HEK293 (cell line): Measurements from ENCODE around the gene GRID2.

ENCODE experiments used
- CTCF ChIA-PET: fragments of 350-600 bp; formaldehyde crosslinking; extraction: SDS; loops from one replicate; lab custom pipeline; 2021; ENCODE audit warnings: antibody characterized with exemption; lab: Yijun Ruan, JAX
- POLR2A ChIA-PET: fragments of 300-600 bp; formaldehyde crosslinking; extraction: SDS; loops from one replicate; lab custom pipeline; 2020; ENCODE audit warnings: antibody characterized with exemption, inconsistent platforms; lab: Yijun Ruan, JAX
- H3K27ac ChIP-seq: fragments of 200-500 bp; sonication (Bioruptor generic); 2 replicates; pipeline ENCODE4 v1.5.1; 2014; ENCODE audit warnings: low read depth, low read length, control low read depth, inconsistent platforms; ENCODE audit errors: extremely low read depth
- H3K36me3 ChIP-seq, 2 experiments: fragments of 200-500 bp in 1 of 2; sonication (Bioruptor generic) in 1 of 2; 1 replicate in 1 of 2; 2 replicates in 1 of 2; pipeline ENCODE4 v1.5.1; 2014 to 2017; ENCODE audit warnings: inconsistent platforms in 2 of 2, low read length in 2 of 2; ENCODE audit not compliant: control insufficient read depth in 2 of 2, insufficient read depth in 1 of 2
- H3K4me1 ChIP-seq: fragments of 200-500 bp; sonication (Bioruptor generic); 2 replicates; pipeline ENCODE4 v1.5.1; 2014; ENCODE audit warnings: mild to moderate bottlenecking, low read length, inconsistent platforms; ENCODE audit not compliant: control insufficient read depth, insufficient read depth
- H3K4me3 ChIP-seq: 2 replicates; pipeline ENCODE4 v1.5.1; 2011; ENCODE audit warnings: low read depth, mild to moderate bottlenecking, control low read depth, low read length, moderate library complexity
- H3K9me3 ChIP-seq: fragments of 200-500 bp; sonication (Bioruptor generic); 2 replicates; pipeline ENCODE4 v1.5.1; 2014; ENCODE audit warnings: low read depth, low read length, inconsistent platforms; ENCODE audit not compliant: control insufficient read depth, insufficient read depth
- FEZF1 ChIP-seq: fragments of 450-650 bp; formaldehyde crosslinking; IDR thresholded peaks from 2 replicates; pipeline ENCODE4 v1.5.1; 2016; ENCODE audit warnings: missing biosample characterization, missing genetic modification characterization
- OVOL3 ChIP-seq: fragments of 450-650 bp; formaldehyde crosslinking; IDR thresholded peaks from 2 replicates; pipeline ENCODE4 v1.5.1; 2016; ENCODE audit warnings: missing biosample characterization, missing genetic modification characterization
- SP2 ChIP-seq: fragments of 450-650 bp; formaldehyde crosslinking; IDR thresholded peaks from 2 replicates; pipeline ENCODE4 v1.5.1; 2016; ENCODE audit warnings: missing biosample characterization, missing genetic modification characterization
- SP7 ChIP-seq: fragments of 450-650 bp; formaldehyde crosslinking; IDR thresholded peaks from 2 replicates; pipeline ENCODE4 v1.5.1; 2016; ENCODE audit warnings: missing biosample characterization, missing genetic modification characterization
- ZBTB20 ChIP-seq: fragments of 450-650 bp; formaldehyde crosslinking; IDR thresholded peaks from 2 replicates; pipeline ENCODE4 v1.5.1; 2016; ENCODE audit warnings: missing biosample characterization, missing genetic modification characterization
- ZFP37 ChIP-seq: fragments of 450-650 bp; formaldehyde crosslinking; IDR thresholded peaks from 2 replicates; pipeline ENCODE4 v1.5.1; 2016; ENCODE audit warnings: missing biosample characterization, missing genetic modification characterization
- ZFP69B ChIP-seq: fragments of 450-650 bp; formaldehyde crosslinking; IDR thresholded peaks from 2 replicates; pipeline ENCODE4 v1.5.1; 2016; ENCODE audit warnings: missing biosample characterization, missing genetic modification characterization
- ZNF112 ChIP-seq: fragments of 450-650 bp; formaldehyde crosslinking; IDR thresholded peaks from 2 replicates; pipeline ENCODE4 v1.5.0; 2017; ENCODE audit warnings: missing biosample characterization, missing genetic modification characterization
- ZNF146 ChIP-seq: fragments of 450-650 bp; formaldehyde crosslinking; IDR thresholded peaks from 2 replicates; pipeline ENCODE4 v1.5.1; 2016; ENCODE audit warnings: missing biosample characterization, missing genetic modification characterization
- ZNF169 ChIP-seq: fragments of 450-650 bp; formaldehyde crosslinking; IDR thresholded peaks from 2 replicates; pipeline ENCODE4 v1.5.1; 2016; ENCODE audit warnings: missing biosample characterization, missing genetic modification characterization
- ZNF211 ChIP-seq: fragments of 450-650 bp; formaldehyde crosslinking; IDR thresholded peaks from 2 replicates; pipeline ENCODE4 v1.5.1; 2016; ENCODE audit warnings: low read depth, missing biosample characterization, missing genetic modification characterization
- ZNF23 ChIP-seq: fragments of 450-650 bp; formaldehyde crosslinking; IDR thresholded peaks from 2 replicates; pipeline ENCODE4 v1.5.1; 2016; ENCODE audit warnings: missing biosample characterization, missing genetic modification characterization, borderline replicate concordance
- ZNF404 ChIP-seq: fragments of 450-650 bp; formaldehyde crosslinking; IDR thresholded peaks from 2 replicates; pipeline ENCODE4 v1.5.1; 2017; ENCODE audit warnings: missing biosample characterization, missing genetic modification characterization
- ZNF488 ChIP-seq: fragments of 450-650 bp; formaldehyde crosslinking; IDR thresholded peaks from 2 replicates; pipeline ENCODE4 v1.5.1; 2016; ENCODE audit warnings: missing biosample characterization, missing genetic modification characterization
- ZSCAN30 ChIP-seq: fragments of 450-650 bp; IDR thresholded peaks from 2 replicates; pipeline ENCODE4 v1.5.1; 2018; ENCODE audit warnings: missing biosample characterization, mild to moderate bottlenecking, missing genetic modification characterization, moderate library complexity
- ZXDB ChIP-seq: fragments of 450-650 bp; formaldehyde crosslinking; IDR thresholded peaks from 2 replicates; pipeline ENCODE4 v1.5.1; 2016; ENCODE audit warnings: missing biosample characterization, missing genetic modification characterization
- TF ChIP-seq, protein P1 (sequence below): fragments of 450-650 bp; formaldehyde crosslinking; IDR thresholded peaks from 2 replicates; pipeline ENCODE4 v1.5.1; 2016; ENCODE audit warnings: missing biosample characterization, missing genetic modification characterization
- TF ChIP-seq, protein P2 (sequence below): fragments of 450-650 bp; formaldehyde crosslinking; IDR thresholded peaks from 2 replicates; pipeline ENCODE4 v1.5.1; 2016; ENCODE audit warnings: missing biosample characterization, missing genetic modification characterization
- TF ChIP-seq, protein P3 (sequence below): fragments of 450-650 bp; formaldehyde crosslinking; IDR thresholded peaks from 2 replicates; pipeline ENCODE4 v1.5.1; 2017; ENCODE audit warnings: missing biosample characterization, missing genetic modification characterization

The GRID2 gene

GRCh38 chr4:93759506-93759905, 1455.7 kb downstream of the GRID2 start (continued):
- TF ChIP-seq, protein P1, sequence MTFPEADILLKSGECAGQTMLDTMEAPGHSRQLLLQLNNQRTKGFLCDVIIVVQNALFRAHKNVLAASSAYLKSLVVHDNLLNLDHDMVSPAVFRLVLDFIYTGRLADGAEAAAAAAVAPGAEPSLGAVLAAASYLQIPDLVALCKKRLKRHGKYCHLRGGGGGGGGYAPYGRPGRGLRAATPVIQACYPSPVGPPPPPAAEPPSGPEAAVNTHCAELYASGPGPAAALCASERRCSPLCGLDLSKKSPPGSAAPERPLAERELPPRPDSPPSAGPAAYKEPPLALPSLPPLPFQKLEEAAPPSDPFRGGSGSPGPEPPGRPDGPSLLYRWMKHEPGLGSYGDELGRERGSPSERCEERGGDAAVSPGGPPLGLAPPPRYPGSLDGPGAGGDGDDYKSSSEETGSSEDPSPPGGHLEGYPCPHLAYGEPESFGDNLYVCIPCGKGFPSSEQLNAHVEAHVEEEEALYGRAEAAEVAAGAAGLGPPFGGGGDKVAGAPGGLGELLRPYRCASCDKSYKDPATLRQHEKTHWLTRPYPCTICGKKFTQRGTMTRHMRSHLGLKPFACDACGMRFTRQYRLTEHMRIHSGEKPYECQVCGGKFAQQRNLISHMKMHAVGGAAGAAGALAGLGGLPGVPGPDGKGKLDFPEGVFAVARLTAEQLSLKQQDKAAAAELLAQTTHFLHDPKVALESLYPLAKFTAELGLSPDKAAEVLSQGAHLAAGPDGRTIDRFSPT (tag by site-specific recombination), result no peak
- no peak for TF ChIP-seq FEZF1 (tag by site-specific recombination)
- no peak for TF ChIP-seq ZFP69B (tag by site-specific recombination)
- no peak for TF ChIP-seq ZNF146 (tag by site-specific recombination)
- TF ChIP-seq SP7 (tag by site-specific recombination), result no peak

DNA sequence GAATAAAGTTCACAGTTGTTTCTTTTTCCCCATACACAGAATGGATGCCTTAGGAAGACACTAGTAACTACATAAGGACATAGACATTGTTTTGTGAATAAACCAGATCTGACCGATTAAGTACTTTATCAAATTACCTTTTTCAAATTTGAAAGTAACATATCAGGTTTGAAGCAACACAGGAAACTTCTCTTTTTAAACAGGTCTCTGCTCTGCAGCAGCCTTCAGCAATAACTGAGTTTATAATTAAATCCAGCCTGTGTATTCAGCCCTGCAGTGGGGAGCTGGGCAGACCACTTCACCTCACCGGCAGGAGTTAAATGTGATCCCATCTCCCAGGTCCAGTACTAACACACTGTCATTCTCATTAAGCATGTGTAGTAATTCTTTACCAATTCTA, 1456.5 kb downstream of the GRID2 start:
- no peaks in the 10 kb centered on the region for H3K4me1 ChIP-seq
- no peaks in the 10 kb centered on the region for H3K36me3 ChIP-seq
- CTCF ChIA-PET, result no interaction called here
- no peaks in the 10 kb centered on the region for H3K9me3 ChIP-seq
- no peak overlapping the region for H3K4me3 ChIP-seq
- POLR2A ChIA-PET, result no interaction called here
- H3K27ac ChIP-seq, result no peak overlapping the region
- TF ChIP-seq ZNF404 (tag by site-specific recombination) (no peak), SP2 (tag by site-specific recombination) (no peak), ZNF211 (tag by site-specific recombination) (no peak), ZNF169 (tag by site-specific recombination) (no peak), ZXDB (tag by site-specific recombination) (no peak), ZSCAN30 (tag by site-specific recombination) (no peak), OVOL3 (tag by site-specific recombination) (no peak)

DNA sequence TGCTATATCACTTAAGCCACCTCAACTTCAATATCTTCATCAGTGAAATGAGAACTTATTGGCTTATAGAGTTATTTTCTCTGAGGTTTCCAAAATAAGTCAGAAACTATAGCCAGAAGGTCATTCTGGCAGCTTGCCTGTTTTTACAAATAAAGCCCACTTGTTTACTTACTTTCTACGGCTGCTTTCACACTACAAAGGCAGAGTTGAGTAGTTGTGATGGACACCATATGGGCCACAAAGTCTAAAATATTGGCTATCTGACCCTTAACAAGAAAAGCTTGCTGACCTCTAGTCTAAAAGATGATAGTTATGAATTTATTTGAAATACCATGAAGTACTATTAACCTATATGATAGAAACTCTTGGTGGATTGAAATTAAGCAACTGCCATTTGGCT, 1457.5 kb downstream of the GRID2 start:
- Histone ChIP-seq H3K9me3 (no peaks in the 10 kb centered on the region), H3K4me1 (no peaks in the 10 kb centered on the region), H3K36me3 (no peaks in the 10 kb centered on the region), H3K4me3 (no peak overlapping the region), H3K27ac (no peak overlapping the region)
- TF ChIP-seq ZBTB20 (no peak), ZNF23 (tag by site-specific recombination) (no peak), ZFP37 (tag by site-specific recombination) (no peak), ZNF112 (tag by site-specific recombination) (no peak), ZNF488 (no peak)
- TF ChIP-seq, protein P2, sequence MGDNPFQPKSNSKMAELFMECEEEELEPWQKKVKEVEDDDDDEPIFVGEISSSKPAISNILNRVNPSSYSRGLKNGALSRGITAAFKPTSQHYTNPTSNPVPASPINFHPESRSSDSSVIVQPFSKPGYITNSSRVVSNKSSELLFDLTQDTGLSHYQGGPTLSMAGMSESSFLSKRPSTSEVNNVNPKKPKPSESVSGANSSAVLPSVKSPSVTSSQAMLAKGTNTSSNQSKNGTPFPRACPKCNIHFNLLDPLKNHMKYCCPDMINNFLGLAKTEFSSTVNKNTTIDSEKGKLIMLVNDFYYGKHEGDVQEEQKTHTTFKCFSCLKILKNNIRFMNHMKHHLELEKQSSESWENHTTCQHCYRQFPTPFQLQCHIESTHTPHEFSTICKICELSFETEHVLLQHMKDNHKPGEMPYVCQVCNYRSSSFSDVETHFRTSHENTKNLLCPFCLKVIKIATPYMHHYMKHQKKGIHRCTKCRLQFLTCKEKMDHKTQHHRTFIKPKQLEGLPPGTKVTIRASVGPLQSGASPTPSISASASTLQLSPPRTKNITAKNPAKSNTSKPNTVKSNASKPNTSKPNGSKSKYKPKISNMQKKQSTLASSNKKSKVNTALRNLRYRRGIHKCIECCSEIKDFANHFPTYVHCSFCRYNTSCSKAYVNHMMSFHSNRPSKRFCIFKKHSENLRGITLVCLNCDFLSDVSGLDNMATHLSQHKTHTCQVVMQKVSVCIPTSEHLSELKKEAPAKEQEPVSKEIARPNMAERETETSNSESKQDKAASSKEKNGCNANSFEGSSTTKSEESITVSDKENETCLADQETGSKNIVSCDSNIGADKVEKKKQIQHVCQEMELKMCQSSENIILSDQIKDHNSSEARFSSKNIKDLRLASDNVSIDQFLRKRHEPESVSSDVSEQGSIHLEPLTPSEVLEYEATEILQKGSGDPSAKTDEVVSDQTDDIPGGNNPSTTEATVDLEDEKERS (tag by site-specific recombination), result no peak
- TF ChIP-seq, protein P3, sequence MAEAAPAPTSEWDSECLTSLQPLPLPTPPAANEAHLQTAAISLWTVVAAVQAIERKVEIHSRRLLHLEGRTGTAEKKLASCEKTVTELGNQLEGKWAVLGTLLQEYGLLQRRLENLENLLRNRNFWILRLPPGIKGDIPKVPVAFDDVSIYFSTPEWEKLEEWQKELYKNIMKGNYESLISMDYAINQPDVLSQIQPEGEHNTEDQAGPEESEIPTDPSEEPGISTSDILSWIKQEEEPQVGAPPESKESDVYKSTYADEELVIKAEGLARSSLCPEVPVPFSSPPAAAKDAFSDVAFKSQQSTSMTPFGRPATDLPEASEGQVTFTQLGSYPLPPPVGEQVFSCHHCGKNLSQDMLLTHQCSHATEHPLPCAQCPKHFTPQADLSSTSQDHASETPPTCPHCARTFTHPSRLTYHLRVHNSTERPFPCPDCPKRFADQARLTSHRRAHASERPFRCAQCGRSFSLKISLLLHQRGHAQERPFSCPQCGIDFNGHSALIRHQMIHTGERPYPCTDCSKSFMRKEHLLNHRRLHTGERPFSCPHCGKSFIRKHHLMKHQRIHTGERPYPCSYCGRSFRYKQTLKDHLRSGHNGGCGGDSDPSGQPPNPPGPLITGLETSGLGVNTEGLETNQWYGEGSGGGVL (tag by site-specific recombination), result no peak
- ChIA-PET POLR2A (no interaction called here), CTCF (interaction anchor here (0.7 to 1.9 kb wide), 2 partner anchors 51 to 564 kb away, joined by 3 to 6 read pairs; no protein-coding TSS in a partner anchor)
